NCI-H774 (cell line): ENCODE data around the gene RYR3.

Experiments used
- DNase-seq: peaks from one replicate; lab custom pipeline; 2025; lab: John Stamatoyannopoulos, UW

Gene RYR3

GRCh38 chr15:33320017-33320416 is 9.2 kb downstream of the RYR3 start:
- no peak for DNase-seq

- DNase-seq = no peak
Measured at GRCh38 chr15:33322091-33322490, 11.3 kb downstream of the RYR3 start.

- DNase-seq = no peak
Measured at GRCh38 chr15:33324609-33325008, 13.8 kb downstream of the RYR3 start.

GRCh38 chr15:33326908-33327307 is 16.1 kb downstream of the RYR3 start:
- no peak for DNase-seq

- no peak for DNase-seq
Measured at GRCh38 chr15:33328106-33328505, 17.3 kb downstream of the RYR3 start.

- DNase-seq = no peak
Measured at GRCh38 chr15:33329457-33329856, 18.7 kb downstream of the RYR3 start.

- no peak for DNase-seq
Measured at GRCh38 chr15:33330931-33331330, 20.2 kb downstream of the RYR3 start.

- no peak for DNase-seq
Measured at GRCh38 chr15:33341953-33342352, 31.2 kb downstream of the RYR3 start.

- DNase-seq = no peak
Measured at GRCh38 chr15:33343275-33343674, 32.5 kb downstream of the RYR3 start.

- no peak for DNase-seq
Measured at GRCh38 chr15:33344111-33344510, 33.3 kb downstream of the RYR3 start.

- no peak for DNase-seq
Measured at GRCh38 chr15:33344530-33344929, 33.8 kb downstream of the RYR3 start.

- no peak for DNase-seq
Measured at GRCh38 chr15:33354411-33354810, 43.6 kb downstream of the RYR3 start.

- DNase-seq = no peak
Measured at GRCh38 chr15:33357845-33358244, 47.1 kb downstream of the RYR3 start.

GRCh38 chr15:33358306-33358705 is 47.5 kb downstream of the RYR3 start:
- no peak for DNase-seq

- DNase-seq = no peak
Measured at GRCh38 chr15:33360886-33361285, 50.1 kb downstream of the RYR3 start.

- no peak for DNase-seq
Measured at GRCh38 chr15:33369941-33370622, 59.3 kb downstream of the RYR3 start.

GRCh38 chr15:33370623-33371020 is 59.9 kb downstream of the RYR3 start:
- no peak for DNase-seq

GRCh38 chr15:33371159-33371558 is 60.4 kb downstream of the RYR3 start:
- no peak for DNase-seq

GRCh38 chr15:33374226-33374914 is 63.6 kb downstream of the RYR3 start:
- DNase-seq = no peak

- DNase-seq = no peak
Measured at GRCh38 chr15:33375236-33375635, 64.5 kb downstream of the RYR3 start.

- DNase-seq = no peak
Measured at GRCh38 chr15:33377204-33377603, 66.4 kb downstream of the RYR3 start.

- DNase-seq = no peak
Measured at GRCh38 chr15:33378866-33379480, 68.2 kb downstream of the RYR3 start.

GRCh38 chr15:33380406-33380805 is 69.6 kb downstream of the RYR3 start:
- DNase-seq = no peak
